HTR-8/SVneo (cell line): ENCODE measurements around the gene RAD51.
A peak's percentile ranks its signal among the peaks of the same experiment; 100 is the strongest.
"Not testable (repeated sequence)": the region's sequence is repeated elsewhere in the genome, so short reads cannot be mapped to it uniquely, and the experiment has no call there.

Experiments
- DNase-seq: peaks from one replicate; pipeline ENCODE4 v3.0.0; 2011; ENCODE audit warnings: low spot score, mixed read lengths; ENCODE audit not compliant: insufficient read length
- FAIRE-seq: peaks from 2 replicates; lab custom pipeline; 2011; peaks lifted over from hg19 to GRCh38; lab: Jason Lieb, UNC

RAD51 gene

DNA sequence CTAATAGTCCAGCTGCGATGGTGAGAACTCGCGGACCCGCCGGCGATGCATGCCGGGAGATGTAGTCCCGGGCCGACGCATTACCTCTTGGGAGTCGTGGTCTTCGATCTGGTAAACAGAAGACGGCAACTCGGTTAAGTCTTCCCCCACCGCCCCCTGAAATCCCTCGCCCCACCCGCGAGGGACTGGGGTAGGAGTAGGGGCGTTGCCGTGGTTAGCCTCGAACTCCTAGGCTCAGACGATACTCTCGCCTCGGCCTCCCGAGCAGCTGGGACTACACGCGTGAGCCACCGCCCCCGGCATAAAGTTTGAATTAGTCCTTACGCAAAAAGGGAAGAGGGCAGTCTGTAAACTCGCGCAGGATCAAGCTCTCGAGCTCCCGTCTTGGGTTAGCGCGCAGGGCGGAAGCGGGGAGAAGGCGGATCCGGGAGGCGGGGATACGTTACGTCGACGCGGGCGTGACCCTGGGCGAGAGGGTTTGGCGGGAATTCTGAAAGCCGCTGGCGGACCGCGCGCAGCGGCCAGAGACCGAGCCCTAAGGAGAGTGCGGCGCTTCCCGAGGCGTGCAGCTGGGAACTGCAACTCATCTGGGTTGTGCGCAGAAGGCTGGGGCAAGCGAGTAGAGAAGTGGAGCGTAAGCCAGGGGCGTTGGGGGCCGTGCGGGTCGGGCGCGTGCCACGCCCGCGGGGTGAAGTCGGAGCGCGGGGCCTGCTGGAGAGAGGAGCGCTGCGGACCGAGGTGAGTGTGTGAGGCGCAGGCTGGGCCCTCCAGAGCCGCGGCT, at the start of gene RAD51:
Gene RAD51 (plus strand): TSS at position 487 of the 781 bp plus-strand sequence. CDS start 3,585 bp downstream, outside the sequence.
- peak; percentile 88 for DNase-seq
- FAIRE-seq: peak; percentile 48

GRCh38 chr15:40647523-40647922, 47.5 kb upstream of the RAD51 start:
- FAIRE-seq (no peak), DNase-seq (no peak)

DNA sequence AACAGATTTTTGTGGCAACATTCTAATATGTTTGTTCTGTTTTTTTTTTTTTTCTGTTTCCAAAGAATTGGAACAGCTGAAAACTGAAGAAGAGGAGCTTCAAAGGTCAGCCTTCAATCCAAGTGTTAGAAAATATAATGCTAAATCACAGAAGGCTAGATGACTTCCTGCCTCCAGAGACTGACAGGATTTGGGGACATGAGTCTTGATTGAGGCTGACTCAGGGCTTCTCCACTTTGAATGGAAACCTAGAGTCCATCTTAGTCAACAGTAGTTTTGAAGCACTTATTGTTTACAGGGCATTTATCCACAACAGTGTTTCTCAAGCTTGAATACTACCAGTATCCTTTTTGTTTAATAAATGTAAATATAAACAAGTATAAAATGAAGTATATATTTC, 44.5 kb upstream of the RAD51 start:
- FAIRE-seq (no peak), DNase-seq (no peak)

DNA sequence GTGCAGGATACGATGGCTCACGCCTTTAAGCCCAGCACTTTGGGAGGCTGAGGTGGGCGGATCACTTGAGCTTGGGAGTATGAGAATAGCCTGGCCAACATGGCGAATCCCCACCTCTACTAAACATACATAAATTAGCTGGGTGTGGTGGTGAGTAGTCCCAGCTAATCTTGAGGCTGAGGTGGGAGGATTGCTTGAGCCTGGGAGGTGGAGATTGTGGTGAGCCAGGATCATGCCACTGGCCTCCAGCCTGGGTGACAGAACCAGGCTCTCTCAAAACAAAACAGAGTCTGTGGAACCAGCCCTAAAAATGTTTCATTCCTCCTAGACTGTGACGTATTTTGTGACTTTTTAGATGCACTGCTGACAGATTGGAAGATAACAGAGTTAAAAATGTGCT, 34.3 kb upstream of the RAD51 start:
- DNase-seq: no peak
- no peak for FAIRE-seq

DNA sequence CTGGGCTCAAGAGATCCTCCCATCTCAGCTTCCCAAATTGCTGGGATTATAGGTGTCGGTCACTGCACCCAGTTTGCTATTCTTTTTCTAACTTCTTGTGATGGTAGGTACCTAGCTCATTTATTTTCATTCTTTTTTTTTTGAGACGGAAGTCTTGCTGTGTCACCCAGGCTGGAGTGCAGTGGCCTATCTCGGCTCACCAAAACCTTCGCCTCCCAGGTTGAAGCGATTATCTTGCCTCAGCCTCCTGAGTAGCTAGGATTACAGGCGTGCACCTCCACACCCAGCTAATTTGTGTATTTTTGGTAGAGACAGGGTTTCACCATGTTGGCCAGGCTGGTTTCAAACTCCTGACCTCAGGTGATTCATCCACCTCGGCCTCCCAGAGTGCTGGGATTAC, 30.1 kb upstream of the RAD51 start:
- DNase-seq (no peak), FAIRE-seq (no peak)

- not testable (repeated sequence) for DNase-seq
Measured at GRCh38 chr15:40676290-40676689, 18.7 kb upstream of the RAD51 start.

DNA sequence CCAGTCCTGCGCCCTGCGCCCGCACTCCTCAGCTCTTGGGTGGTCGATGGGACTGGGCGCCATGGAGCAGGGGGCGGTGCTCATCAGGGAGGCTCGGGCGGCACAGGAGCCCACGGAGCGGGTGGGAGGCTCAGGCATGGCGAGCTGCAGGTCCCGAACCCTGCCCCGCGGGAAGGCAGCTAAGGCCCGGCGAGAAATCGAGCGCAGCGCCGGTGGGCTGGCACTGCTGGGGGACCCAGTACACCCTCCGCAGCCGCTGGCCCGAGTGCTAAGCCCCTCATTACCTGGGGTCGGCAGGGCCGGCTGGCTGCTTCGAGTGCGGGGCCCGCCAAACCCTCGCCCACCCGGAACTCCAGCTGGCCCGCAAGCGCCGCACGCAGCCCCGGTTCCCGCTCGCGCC, 18.1 kb upstream of the RAD51 start:
- FAIRE-seq, DNase-seq: not testable (repeated sequence)

More at GRCh38 chr15:40676290-40676689, 18.7 kb upstream of the RAD51 start:
- FAIRE-seq: not testable (repeated sequence)

- FAIRE-seq (no peak), DNase-seq (no peak)
Measured at GRCh38 chr15:40680151-40680550, 14.8 kb upstream of the RAD51 start.

DNA sequence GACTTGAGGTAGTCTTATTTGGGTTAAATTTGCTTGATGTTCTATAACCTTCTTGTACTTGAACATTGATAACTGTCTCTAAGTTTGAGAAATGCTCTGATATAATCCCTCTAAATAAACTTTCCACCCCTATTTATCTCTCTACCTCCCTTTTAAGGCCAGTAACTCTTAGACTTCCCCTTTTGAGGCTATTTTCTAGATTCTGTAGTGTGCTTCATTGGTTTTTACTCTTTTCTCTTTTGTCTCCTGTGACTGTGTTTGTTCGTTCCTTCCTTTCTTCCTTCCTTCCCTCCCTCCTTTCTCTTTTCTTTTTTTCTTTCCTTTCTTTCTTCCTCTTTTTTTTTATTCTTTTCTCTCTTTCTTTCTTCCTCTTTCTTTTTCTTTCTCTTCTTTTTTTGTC, 14.0 kb upstream of the RAD51 start:
- not testable (repeated sequence) for FAIRE-seq, DNase-seq

- no peak for DNase-seq
Measured at GRCh38 chr15:40684381-40684780, 10.6 kb upstream of the RAD51 start.

DNA sequence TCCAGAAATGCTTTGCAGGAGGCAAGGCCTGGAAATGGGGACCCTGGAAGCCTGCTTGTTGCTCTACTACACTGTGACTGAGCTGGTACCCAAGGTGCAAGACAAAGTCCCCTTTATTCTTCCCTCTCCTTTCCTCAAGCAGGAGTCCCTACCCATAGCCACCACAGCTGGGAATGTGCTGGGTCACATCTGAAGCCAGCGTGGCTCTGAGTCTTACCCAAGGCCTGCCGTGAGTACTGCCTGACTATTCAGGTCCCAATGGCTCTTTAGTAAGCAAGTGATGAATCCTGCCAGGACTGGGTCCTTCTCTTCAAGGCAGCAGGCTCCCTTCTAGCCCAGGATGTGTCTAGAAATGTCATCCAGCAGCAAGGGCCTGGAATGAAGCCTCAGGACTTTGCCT, 9.6 kb upstream of the RAD51 start:
- DNase-seq (no peak), FAIRE-seq (no peak)

More at GRCh38 chr15:40684381-40684780, 10.6 kb upstream of the RAD51 start:
- no peak for FAIRE-seq

DNA sequence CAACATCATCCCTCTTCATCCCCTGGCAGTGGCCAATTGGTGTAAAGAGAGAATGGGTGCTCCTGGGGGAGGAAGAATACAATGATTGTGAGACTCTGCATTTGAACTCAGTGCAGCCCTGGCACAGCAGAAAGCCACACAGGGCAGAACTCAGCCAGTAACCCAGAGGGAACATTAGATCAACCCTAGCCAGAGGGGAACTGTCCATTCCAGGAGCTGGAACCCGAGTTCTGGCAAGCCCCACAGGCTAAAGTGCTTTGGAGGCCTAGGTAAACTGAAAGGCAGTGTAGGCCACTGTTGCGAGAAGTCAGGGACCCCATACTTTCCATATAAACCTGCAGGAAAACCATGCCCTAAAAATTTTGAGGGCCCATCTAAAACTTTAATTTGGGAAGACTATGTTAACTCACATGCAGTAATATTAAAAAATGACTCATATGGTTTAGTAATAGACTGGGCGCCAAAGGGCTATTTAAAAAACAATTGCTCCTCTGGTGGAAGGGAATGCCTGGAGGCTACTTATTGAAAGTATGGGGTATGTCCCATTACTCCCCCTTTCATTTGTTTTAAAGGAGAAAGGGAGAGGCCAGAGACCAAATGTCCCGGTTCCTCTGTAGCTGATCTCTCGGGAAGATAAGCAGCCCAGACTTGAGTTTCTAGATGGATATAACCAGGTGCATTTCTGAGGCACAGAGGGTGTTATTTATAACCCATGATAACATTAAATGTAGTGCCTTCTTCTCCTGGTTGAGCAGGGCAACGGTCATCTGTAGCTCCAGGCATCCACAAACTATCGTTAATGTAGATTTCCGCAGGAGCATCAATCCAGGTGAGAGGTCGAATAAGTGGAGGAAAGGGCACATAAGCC, 5.8 kb upstream of the RAD51 start:
- no peak for FAIRE-seq

DNA sequence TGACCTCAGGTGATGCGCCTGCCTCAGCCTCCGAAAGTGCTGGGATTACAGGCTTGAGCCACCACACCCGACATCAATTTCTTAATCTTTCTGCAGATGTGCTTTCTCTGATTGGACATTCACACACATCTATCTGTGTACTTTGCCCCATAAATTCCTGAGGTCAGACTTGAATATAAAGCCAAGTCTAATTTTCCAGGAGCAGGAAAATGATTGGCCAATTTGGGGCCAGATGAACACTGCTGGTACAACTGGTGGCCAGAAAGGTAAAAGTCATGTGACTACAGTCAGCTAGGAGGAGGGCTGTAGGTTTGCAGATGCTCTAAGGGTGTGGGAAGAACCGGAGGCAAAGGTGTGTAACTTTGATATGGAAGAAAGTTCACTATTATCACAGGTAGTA, 3.2 kb upstream of the RAD51 start:
- DNase-seq (no peak), FAIRE-seq (no peak)

More for the DNA sequence above, 5.8 kb upstream of the RAD51 start:
- DNase-seq: no peak

DNA sequence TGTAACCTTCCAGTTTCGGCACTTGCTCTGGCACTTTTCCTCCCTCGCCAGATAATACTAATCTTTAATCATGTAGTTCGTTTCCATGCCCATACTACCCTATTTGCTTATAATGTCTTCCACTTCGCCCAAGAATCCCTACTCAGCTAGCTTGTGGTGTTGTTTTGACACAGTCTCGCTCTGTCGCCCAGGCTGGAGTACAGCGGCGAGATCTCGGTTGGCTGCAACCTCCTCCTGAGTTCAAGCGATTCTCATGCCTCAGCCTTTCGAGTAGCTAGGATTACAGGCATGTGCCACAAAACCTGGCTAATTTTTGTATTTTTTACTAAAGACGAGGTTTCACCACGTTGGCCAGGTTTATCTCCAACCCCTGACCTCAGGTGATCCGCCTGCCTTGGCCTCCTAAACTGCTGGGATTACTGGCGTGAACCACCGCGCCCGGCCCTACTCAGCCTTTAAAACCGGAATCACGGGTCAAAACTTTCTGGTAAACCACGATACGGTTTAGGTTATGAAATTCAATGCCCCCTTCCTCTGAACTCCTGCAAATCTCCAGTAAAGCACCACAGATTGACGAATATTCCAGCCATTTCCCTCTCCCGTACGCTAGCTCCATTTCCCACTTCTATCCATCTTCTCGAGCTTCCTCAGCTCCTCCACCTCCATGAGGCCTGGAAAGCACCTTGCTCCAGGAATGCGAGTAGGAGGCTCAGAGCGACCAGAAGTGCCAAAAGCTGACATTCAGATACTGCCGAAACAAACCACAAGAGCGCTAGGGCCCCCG, 878 bp upstream of the RAD51 start:
- FAIRE-seq (no peak), DNase-seq (no peak)

GRCh38 chr15:40695469-40695890, 506 bp downstream of the RAD51 start:
- FAIRE-seq (no peak), DNase-seq (peak; percentile 19)

DNA sequence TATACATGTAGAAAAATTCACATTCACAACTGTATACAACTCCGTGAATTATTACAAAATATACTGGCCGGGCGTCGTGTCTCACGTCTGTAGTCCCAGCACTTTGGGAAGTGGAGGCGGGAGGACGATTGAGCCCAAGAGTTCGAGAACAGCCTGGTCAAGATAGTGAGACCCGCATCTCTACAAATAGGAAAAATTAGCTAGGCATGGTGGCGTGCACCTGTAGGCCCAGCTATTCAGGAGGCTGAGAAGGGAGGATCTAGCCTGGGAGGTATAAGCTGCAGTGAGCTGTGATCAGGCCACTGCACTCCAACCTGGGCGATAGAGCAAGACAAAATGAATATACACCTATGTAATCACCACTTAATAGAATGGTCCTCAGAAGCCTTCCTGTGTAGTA, 1.3 kb downstream of the RAD51 start:
- FAIRE-seq (no peak), DNase-seq (no peak)

- DNase-seq (no peak), FAIRE-seq (no peak)
Measured at GRCh38 chr15:40697916-40698315, 2.9 kb downstream of the RAD51 start.

- FAIRE-seq: no peak
- DNase-seq: no peak
Measured at GRCh38 chr15:40702077-40702476, 7.1 kb downstream of the RAD51 start.

- no peak for FAIRE-seq
- DNase-seq: no peak
Measured at GRCh38 chr15:40706121-40706520, 11.1 kb downstream of the RAD51 start.

DNA sequence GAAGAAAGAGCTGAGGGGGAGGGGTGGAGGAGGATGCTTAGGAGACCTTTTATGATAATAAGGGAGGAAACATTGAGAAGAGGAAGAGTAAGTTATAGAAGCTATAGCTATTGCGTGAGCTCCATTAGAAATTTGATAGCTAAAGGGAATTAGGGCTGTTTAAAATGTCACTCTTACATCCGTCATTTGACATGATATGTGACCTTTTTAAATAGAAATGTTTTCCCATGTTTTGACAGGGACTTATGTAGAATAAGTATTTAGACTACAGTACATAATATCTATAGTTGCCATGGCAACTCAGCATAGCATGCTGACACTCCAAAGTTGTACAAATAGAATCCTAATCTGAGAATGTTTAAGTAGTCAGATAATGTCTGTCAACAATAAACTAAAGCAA, 19.2 kb downstream of the RAD51 start:
- DNase-seq (no peak), FAIRE-seq (no peak)
